GM19324 (cell line): ENCODE results near the gene XPO6.

Experiments used
- ATAC-seq: cut with Tn5 transposase; IDR thresholded peaks from one replicate; pipeline ENCODE4 v1.9.1; 2021; ENCODE audit warnings: mild to moderate bottlenecking, moderate library complexity; ENCODE audit not compliant: unreplicated experiment, low FRiP score

XPO6 gene

DNA sequence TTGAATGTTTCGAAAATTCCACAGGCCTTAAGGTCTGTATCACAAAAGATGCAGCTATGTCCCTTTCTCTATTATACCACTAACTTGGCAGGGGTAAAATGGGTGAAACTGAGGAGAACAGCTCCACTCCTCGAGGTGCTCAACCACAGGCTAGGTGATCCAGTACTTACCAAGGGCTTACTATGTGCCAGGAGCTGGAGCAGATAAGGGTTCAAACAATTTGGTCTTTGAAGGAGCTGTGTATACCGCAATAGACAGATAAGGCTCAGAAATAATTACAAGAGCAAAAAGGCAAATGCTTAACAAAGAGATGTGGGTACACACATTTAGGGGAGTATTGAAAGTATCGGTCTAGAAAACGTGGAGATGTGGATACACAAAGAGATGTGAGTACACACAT is 1.5 kb downstream of the XPO6 start:
- ATAC-seq: no peak

DNA sequence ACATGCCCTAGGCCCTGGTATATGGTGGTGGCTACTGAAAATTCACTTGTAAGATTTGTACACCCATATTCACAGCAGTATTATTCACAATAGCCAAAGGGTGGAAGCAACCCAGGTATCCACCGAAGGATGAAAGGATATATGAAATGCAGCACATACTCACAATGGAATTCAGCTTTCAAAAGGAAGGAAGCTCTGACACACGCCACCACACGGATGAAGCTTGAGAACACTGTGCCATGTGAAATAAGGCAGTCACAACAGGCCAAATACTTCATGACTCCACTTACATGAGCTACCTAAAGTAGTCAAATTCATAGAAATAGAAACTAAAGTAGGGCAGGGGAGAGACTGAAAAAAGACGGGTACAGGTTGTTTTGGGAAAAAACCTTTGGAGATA is 2.9 kb downstream of the XPO6 start:
- no peak for ATAC-seq

DNA sequence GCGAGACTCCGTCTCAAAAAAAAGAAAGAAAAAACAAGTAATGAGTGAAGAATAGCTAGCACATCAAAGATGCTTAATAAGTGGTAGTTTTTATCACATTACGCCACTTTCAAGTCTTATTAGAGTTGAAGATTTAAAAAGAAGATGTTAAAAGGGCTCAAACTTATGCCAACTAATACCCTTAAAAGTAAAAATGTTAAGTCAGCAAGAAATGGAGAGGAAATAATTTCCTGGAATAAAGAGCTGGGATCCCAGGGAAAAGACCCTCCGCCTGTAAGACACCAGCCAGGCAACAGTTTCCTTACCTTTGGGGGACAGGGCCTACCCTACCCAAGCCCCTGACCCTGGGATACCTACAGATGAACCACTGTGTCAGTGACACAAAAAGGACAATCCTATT is 3.6 kb downstream of the XPO6 start:
- no peak for ATAC-seq

DNA sequence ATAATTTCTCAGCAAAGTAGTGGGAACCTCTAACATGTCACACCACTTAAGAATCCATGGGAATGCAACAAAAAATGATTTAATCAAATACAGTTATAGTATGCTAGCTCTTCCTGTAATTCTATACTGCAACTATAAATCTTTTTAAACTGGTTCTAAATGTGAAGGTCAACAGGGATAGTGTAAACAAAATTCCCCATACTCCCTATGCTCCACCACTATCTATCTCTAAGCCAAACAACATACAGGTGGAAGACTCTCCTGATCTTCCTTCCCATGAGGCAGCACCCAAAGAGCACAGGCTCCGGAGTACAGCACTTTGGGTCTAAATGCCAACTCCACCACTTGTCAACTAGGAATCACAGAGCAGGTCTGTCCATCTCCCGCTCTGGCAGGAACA is 4.4 kb downstream of the XPO6 start:
- no peak for ATAC-seq

DNA sequence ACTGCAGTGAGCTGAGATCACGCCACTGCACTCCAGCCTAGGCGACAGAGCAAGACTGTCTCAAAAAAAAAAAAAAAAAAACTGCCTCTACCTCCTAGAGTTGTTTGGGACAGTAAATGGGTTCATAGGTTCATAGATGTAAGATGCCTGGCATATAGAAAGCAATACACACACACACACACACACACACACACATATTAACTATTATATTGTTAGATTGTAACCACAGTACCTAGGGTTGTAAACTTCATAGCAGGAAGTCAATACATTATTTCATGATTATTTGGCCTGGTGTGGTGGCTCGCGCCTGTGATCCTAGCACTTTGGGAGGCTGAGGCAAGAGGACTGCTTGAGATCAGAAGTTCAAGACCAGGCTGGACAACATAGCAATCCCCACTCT is 5.8 kb downstream of the XPO6 start:
- ATAC-seq: no peak

DNA sequence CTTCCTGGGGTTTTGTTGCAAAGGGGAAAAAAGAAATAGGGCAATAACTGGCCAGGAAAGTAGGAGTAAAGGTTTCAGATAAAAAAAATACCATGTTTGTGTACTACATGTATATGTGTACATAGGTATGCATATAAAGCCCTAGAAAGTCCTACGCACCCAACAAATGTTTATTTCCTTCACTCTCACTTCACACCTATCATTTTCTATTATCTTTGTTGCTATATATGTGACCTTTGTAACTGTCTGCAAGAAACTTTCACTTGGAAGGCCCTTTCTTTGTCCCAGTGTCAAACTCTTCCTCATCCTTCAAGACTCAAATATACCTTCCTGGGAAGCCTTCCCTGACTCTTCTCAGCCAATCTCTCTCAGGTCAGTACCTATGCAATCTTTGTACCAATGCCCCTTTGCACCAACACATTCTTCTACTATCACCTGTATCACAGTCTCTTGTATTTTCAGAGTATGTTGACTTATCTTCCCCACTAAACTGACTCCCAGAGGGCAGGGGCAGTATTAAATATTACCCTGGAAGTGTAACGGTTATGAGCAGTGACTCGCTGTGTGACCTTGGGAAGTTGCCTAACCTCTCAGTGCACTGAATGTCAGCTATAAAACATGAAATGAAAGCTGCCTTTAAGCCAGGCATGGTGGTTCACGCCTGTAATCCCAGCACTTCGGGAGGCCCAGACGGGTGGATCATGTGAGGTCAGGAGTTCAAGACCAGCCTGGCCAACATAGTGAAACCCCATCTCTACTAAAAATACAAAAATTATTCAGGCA is 6.5 kb downstream of the XPO6 start:
- no peak for ATAC-seq

DNA sequence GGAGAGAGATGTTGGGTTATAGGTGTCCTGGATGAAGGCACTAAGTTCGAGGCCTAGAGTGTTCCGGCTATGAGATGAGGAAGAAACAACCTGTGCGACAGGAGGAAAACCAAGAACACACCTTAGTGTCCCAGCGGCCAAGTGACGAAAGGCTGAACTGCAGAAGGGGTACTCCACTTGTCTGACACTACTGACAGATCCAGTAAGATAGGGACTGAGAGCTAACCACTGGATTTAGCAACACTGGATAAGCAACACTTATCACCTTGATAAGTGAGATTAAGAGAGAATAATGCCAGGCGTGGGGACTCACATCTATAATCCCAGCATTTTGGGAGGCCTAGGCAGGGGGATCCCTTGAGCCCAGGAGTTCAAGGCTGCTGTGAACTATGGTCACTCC is 7.1 kb downstream of the XPO6 start:
- ATAC-seq: no peak

DNA sequence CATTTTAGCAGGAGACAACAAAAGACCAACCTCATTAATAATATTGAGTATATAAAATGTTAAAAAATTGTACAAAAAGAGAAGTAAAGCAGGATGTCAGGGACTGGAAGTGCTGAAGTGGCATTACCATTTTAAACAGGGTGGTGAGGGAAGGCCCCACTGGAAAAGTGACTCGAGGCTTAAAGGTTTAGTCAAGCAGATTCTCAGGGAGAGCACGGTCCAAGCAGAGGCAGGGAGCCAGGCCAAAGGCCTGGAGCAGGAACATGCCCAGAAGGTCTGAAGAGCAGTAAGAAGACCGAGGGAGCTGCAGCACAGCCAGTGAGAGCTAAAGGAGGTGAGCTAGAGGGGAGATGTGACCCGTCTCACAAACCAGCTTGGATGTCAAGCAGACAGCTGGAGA is 7.6 kb downstream of the XPO6 start:
- ATAC-seq: no peak

DNA sequence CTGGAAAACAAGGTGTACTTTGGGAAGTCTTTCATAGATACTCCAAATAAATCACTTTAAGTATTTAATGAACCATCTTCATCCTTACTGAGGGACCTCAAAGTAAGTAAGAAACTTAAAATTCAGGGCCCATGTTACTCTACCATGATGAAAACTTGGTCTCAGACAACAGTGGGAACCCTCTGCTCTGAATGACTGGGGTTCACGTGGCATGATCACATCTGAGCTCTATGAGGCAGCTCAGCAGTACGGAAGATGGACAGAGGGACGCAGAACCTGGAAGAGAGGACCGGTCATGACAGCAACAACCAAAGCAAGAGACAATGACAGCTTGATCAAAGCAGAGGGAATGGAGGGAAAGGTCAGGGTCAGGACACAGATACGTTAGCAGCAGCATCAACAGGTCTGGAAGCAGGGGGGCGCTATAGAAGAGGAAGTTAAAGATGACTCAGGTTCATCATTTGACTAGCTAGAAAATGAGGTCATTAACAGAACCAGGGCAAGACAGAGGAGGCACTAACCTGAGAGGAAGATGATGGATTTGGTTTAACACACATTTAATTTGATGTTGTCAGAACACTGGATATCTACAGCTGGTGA is 9.5 kb downstream of the XPO6 start:
- ATAC-seq: no peak

DNA sequence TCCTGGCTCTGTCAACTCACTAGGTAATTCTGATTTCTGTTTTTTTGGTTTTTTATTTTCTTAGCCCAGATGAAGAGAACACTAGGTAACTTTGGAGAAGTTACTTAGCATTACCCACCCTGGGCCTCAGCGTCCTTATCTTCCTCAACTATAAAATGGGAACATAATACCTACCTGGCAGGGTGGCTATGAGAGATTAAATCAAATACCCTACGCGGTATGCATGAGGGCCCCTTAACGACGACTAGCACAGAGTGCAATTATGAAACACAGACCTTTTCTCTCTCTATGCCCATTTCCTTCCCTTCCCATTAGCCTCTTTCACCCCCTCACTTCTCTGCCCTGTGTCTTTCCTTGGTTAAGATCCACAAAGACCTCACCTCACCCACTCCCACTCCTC is 11.1 kb downstream of the XPO6 start:
- no peak for ATAC-seq

DNA sequence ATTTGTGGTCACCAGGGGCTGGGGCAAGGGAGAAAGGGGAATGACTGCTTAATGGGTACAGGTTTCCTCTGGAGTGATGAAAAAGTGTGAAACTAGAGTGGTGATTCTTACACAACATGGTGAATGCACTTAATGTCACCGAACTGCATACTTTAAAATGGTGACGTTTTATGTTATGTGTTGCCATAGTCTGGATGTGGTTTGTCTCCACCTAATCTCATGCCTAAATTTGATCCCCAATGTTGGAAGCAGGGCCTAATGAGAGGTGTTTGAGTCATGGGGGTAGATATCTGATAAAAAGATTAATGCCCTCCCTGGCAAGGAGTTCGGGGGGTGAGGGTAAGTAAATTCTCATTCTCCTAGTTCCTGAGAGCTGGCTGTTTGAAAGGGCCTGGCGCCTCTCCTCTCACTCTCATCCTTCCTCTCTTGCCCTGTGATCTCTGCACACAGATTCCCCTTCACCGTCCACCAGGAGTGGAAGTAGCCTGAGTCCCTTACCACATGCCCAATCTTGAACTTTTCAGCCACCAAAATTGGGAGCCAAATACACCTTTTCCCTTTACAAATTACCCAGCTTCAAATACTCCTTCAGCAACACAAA is 15.3 kb downstream of the XPO6 start:
- ATAC-seq: no peak

DNA sequence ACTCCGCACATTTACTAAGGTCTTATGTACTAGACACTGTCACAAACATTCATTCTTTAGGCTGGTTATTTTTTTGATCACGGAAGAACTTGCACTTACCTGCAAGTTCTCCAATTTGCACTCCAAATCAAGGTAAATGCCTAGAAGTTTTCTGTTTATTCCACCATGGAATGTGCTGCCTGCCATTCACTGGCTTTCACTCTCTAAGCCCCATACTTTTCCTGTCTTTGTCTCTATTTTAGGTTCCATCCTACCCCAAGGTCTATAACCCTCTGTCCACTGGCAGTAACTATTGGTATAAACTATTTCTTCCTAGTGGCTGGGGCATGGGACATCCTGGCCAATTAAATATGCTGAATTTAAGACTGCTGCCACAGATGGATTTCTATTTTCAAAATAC is 15.9 kb downstream of the XPO6 start:
- no peak for ATAC-seq

DNA sequence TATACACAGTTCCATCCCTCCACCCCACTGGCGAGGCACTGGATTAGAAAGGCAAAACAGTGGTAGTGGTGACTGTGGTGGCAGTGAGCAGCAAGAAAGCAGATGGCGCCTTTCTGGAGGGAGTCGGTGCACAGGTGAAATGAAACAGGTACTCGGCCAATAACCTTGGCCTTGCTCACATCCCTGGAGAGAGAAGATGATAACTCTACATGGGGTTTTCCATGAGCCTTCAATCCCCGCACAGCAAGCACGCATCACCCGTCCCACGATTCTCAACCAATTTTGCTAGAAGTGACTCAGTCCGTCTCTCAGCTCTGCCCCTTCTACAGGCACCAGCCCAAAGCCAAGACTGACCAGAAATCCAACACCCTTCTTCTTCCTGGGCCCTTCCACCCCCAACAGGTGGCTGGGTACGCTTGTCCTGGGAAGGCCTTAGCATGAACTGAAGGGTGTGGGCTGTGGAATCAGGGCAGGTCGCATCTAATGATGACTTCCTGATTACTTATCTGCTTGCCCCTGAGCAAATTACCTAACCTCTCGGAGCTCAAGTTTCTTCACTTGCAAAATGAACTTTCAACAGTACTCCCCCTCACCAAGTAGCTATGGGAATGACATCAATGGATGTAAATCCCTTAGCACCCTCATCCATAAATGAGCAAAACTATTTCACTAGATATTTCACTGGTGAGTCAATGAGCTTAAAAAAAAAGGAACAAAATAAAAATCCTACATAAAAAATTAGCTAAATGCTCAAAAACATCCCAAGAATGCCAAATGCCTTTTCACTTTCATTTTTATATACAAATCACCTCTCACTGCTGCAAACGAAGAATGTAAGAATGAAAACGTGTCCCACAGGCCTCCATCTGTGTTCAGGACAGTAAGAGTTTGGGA is 18.0 kb downstream of the XPO6 start:
- peak; percentile 20 for ATAC-seq

DNA sequence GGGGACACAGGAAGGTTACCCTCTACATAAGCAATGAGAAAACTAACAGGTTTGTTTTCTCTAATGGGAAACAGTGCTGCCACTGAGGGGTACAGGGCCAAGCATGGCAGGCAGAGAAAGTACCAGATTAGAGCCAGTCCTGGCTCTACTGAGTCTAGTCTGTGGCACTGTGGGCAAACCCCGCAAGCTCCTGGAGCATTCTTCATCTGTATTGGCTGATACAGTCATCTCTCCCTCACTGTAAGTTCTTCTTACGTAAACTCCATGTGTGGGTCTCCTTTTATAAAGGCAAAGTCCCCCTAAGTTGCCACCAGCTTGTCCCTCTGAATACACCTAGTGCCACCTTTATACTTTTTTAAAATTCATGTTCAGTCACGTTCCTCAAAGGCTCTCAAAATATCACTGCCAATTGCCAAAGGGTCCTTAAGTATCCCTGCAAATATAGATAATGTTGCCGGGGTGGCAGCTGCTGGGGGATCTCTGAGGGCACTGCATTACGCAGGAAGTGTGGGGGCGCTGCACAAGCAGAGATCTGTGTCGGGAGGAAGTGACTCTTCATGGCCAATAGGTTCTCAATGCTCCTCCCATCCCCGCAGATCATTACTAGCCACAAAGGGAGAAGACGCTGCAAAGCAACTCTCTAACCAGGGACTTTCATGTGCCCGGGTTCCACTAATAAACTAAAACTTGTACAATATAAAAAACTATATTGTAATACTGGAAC is 18.8 kb downstream of the XPO6 start:
- ATAC-seq: peak; percentile 63

DNA sequence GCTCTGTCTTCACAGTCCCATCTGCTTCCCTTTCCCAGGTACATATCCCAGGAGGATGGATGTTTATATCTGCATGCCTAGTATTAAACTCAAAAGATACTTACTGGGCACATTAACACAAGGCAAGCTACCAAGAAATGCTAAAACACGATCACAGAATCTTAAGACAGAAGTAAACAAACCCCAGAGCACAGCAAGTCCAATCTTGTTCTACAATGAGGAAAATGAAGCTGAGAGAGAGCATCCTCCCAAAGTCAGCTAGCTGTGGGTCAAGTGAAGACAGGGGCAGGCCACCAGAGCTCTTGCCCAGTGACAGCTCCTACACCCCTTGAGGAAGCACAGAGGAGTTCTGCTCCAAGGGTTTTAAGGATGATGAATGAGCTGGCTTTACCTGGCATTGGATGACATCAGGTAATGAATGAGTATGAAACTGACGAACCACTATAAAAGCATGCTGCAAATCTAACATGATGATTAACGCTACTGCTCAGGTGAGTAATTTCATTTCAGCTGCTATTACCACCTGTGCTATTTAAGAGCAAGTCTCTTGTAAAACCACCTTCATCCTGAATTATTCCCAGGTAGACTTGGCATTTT is 20.3 kb downstream of the XPO6 start:
- no peak for ATAC-seq

DNA sequence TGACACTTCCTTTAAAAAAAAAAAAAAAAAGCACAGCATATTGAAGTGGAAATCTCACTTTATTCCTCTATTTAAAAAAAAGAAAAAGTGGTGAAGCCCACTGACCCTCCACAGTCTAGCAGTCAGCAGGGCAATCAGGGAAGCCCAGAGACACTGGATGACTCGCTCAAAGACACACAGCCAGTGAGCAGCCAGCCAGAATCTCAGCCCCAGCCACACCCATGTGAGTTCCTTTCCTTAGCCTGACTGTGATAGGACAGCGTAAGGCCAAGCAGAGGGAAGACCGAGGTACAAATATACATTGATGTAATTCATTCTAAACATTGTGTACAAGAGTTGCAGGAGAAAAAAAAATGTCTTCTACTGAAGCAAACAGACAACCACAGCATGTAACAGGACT is 22.5 kb downstream of the XPO6 start:
- ATAC-seq: no peak

DNA sequence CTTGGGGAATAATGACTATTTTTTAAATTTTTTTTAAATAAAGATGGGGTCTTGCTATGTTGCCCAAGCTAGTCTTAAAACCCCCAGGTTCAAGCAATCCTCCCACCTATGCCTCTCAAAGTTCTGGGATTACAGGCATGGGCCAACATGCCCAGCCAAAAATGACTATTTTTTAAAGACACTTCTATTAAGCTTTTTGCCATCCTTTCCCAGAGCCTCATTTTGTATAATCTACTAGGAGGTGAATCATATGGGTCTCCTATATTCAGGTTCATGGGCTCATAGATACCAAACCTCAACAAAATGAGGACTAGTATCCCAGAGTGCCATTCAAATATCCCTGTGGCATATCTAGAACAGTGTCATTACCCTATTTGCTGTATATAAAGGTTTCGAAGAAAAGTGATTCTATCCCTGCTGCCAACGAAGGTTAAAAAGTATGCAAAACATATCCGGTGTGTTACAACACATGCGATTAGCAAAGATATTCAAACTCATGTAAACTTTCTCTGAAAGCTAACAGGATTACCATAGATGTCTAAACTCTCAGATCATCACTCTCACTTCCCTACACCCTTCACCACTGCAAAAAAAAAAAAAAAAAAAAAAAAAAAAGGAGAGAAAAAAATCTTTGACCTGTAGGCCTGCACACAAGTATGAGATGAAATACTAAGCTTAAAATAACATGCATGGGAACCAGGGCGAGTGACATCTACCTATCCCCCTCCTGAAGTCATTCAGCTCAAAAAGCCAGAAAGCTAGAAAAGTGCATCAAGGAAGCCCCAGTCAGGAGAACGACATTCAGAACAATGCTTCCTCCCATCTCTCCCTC is 23.5 kb downstream of the XPO6 start:
- peak; percentile 66 for ATAC-seq

DNA sequence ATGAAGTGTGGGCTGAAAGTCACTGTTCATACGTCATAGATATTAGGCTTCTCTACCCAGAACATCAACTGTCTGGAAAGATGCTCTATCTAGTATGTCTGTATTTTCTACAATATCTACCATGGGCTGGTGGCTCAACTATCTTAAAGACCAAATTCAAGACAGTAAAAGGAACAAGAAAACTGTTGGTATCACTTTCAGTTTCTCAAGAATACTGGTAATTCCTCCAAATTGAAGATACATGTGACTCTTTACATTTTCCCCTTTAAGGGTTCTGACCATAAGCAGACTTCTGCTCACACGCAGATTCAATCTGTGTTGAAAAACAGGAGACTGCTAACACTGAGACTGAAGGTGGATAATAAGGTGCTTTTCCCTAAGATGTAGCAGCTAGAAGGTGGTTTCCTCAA is 24.2 kb downstream of the XPO6 start:
- peak; percentile 33 for ATAC-seq

DNA sequence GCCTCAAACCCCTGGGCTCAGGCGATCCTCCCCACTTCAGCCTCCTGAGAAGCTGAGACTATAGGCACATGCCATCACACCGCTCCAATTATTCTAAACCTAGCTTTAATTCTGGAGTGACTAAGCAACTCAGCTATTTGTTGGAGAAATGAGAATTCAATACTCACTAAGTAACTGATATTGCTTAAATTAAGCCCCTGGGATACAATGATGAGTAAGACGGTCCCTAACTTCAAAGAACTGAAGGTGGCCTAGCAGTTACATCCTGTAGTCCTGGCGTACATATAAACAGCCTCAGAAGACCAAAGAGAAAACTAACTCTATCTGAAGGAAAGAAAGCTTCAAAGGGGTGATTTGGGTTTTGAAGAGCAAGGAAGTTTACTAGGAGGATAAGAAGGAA is 25.0 kb downstream of the XPO6 start:
- no peak for ATAC-seq
